ENCODE measurements around the gene HIVEP3. TPM values are rescaled to one million over a fixed set of nuclear protein-coding genes. Genes with fewer than 3 reads are reported as not detected.

HIVEP3 gene
- total RNA-seq, 1 donor from 2014 or later = 2.9 TPM

DNA sequence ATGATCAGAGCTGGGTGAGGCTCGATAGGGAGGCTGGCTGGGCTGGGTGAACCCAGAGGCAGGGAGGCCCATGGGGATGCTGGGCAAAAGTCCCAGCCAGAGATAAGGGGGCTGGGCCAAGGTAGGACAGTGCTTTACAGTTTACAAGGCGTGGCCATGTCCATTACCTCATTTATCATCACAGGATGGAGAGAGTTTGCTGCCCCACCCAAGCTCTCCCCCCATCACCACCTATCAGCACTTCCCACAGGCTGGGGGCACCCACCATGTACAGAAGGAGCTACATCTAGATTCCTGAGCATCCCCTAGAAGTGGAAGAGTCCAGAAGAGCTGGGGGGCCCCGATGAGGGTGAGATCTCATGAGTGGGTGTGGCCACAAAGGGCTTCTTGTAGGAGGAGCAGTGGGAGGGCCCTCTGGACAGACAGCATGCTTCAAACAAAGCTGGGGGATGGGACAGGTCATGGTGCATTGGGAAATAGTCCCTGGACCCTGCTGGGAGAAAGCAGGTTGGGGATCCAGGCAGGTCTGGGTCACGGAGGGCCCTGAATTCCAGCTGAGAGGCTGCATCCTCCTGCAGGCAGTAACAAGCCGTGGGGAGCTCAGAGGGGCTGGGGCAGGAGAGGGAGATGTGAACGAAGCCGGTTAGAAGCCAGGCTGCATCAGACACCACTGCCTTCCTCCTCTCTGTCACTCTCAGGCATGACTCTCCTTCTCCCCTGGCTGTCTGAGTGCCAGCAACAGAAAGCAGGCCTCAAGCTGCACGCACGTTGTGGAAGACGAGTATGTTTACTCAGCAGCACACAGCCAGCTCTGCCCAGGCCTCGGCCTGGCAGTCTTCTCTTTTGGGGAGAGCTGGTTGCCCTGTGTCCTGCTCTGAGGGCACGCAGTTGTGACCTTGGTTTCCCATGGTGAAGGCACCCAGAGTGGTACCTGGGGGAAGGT, 202.3 kb downstream of the HIVEP3 start:
- DNase-seq (ENCODE audit: extremely low spot score in 2 of 2) = no peak
- H3K4me3 ChIP-seq = no peak overlapping the region
- TF ChIP-seq POLR2AphosphoS5 (IDR thresholded peaks at IDR 0.05; ENCODE audit: insufficient read depth in 1 of 2, low read depth in 1 of 2) (no peak), POLR2A (IDR thresholded peaks at IDR 0.05) (no peak)
- TF ChIP-seq, protein P1, sequence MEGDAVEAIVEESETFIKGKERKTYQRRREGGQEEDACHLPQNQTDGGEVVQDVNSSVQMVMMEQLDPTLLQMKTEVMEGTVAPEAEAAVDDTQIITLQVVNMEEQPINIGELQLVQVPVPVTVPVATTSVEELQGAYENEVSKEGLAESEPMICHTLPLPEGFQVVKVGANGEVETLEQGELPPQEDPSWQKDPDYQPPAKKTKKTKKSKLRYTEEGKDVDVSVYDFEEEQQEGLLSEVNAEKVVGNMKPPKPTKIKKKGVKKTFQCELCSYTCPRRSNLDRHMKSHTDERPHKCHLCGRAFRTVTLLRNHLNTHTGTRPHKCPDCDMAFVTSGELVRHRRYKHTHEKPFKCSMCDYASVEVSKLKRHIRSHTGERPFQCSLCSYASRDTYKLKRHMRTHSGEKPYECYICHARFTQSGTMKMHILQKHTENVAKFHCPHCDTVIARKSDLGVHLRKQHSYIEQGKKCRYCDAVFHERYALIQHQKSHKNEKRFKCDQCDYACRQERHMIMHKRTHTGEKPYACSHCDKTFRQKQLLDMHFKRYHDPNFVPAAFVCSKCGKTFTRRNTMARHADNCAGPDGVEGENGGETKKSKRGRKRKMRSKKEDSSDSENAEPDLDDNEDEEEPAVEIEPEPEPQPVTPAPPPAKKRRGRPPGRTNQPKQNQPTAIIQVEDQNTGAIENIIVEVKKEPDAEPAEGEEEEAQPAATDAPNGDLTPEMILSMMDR (IDR thresholded peaks at IDR 0.05) = no peak
- no peaks in the 10 kb centered on the region for H3K9me3 ChIP-seq
- H3K27ac ChIP-seq = no peak overlapping the region
- no peaks in the 10 kb centered on the region for H3K36me3 ChIP-seq
- no peaks in the 10 kb centered on the region for H3K4me1 ChIP-seq
- intact Hi-C loops (cut with DNase I) = no loop called here
- no peaks in the 10 kb centered on the region for H3K27me3 ChIP-seq

DNA sequence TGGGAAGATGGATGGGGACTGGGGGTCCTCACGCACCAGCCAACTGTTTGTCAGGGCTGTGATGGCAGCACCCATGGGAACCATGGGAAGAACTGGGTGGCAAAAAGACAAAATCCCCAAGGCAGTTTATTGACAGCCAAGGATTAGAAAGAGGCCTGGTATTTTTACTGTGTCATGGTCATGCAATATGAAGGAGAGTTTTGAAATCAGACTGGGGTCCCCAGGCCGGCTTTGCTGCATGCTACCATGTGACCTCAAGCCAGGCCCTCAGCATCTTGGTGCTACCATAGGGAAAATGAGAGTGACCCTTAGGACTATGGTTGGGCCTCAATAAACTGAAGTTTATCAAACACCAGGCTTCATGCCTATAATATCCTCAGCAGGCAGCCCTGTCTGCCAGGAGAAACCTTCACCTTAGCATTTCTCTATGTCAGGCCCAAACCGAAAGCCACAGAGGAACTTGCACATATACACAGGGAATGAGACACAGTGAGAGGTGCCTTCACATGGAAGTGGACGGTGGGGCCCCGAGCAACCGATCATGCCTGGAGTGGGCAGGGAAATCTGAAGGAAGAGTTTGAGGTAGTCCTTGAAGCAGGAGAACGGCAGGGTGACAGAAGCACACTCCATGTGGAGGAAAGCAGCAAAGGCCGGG, 203.2 kb downstream of the HIVEP3 start:
- no peak for DNase-seq (ENCODE audit: extremely low spot score in 2 of 2)
- Histone ChIP-seq H3K9me3 (no peaks in the 10 kb centered on the region), H3K4me1 (no peaks in the 10 kb centered on the region), H3K27me3 (no peaks in the 10 kb centered on the region), H3K27ac (no peak overlapping the region), H3K4me3 (no peak overlapping the region), H3K36me3 (no peaks in the 10 kb centered on the region)
- TF ChIP-seq POLR2A (IDR thresholded peaks at IDR 0.05) = no peak
- TF ChIP-seq POLR2AphosphoS5 (IDR thresholded peaks at IDR 0.05; ENCODE audit: insufficient read depth in 1 of 2, low read depth in 1 of 2) = no peak
- TF ChIP-seq, protein P1 (IDR thresholded peaks at IDR 0.05) = no peak
- intact Hi-C loops (cut with DNase I) = no loop called here

GRCh38 chr1:41714638-41715389, 203.9 kb downstream of the HIVEP3 start:
- Histone ChIP-seq H3K27ac (no peak overlapping the region), H3K27me3 (no peaks in the 10 kb centered on the region), H3K4me1 (no peaks in the 10 kb centered on the region), H3K9me3 (no peaks in the 10 kb centered on the region), H3K4me3 (no peak overlapping the region), H3K36me3 (no peaks in the 10 kb centered on the region)
- DNase-seq (ENCODE audit: extremely low spot score in 2 of 2) = no peak
- intact Hi-C loops (cut with DNase I) = no loop called here
- TF ChIP-seq, protein P1 (IDR thresholded peaks at IDR 0.05) = no peak
- TF ChIP-seq POLR2A (IDR thresholded peaks at IDR 0.05) (no peak), POLR2AphosphoS5 (IDR thresholded peaks at IDR 0.05; ENCODE audit: insufficient read depth in 1 of 2, low read depth in 1 of 2) (no peak)

DNA sequence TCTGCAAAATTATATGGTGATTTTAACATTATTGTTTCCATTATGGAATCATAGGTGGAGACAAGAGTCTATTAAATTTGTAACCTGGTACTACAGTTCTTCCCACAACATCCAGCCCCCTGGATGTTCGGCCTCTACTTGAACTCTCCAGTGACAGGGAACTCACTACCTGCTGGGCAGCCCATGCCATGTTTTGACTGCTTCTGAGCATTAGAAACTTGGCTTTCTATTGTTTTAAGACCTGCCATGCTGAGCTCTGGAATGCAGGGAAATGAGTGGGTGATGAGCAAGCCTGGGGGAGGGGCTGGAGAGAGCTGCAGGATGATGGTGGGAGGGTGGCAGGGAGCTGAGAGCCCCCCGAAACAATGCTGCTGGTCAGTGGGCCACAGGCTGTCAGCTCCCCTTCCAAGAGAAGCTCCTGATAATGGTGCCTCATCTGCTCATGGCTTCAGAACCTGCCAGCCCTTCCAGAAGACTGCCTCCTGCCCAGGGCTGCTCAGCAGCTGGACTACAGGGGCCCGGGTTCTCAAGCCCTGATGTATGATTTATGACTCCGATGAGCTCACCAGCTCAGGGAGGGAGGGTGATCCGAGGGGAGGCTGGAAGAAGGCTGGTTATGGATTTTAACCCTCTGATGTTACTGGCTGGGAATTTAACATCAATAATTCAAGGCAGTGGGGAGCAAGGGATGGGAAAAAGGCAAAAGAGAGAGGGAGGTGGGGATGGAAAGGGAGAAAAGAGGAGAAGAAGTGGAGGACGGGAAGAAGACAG, 205.0 kb downstream of the HIVEP3 start:
- no peaks in the 10 kb centered on the region for H3K27me3 ChIP-seq
- H3K9me3 ChIP-seq = no peaks in the 10 kb centered on the region
- no peak overlapping the region for H3K4me3 ChIP-seq
- no peaks in the 10 kb centered on the region for H3K4me1 ChIP-seq
- TF ChIP-seq, protein P1 (IDR thresholded peaks at IDR 0.05) = no peak
- no peak for TF ChIP-seq POLR2A (IDR thresholded peaks at IDR 0.05)
- TF ChIP-seq POLR2AphosphoS5 (IDR thresholded peaks at IDR 0.05; ENCODE audit: insufficient read depth in 1 of 2, low read depth in 1 of 2) = no peak
- intact Hi-C loops (cut with DNase I) = no loop called here
- H3K36me3 ChIP-seq = no peaks in the 10 kb centered on the region
- no peak overlapping the region for H3K27ac ChIP-seq
- DNase-seq (ENCODE audit: extremely low spot score in 2 of 2) = no peak
